GM12878 (cell line): ENCODE measurements around the gene FANCC. TPM values are rescaled to one million over a fixed set of nuclear protein-coding genes. Genes with fewer than 3 reads are reported as not detected.

ENCODE experiments used
- ATAC-seq: fragments of 200-7000 bp; cut with Tn5 transposase; 3 replicates; pipeline ENCODE4 v1.9.1; 2020; ENCODE audit warnings: mild to moderate bottlenecking, moderate library complexity
- BruUV-seq: library from RNA; stranded (reverse); fragments of 400-500 nt; replicated peaks from 2 replicates; lab custom pipeline; 2021; lab: Mats Ljungman, UMichigan
- CTCF ChIA-PET: fragments of 300-600 bp; sonication (Branson Sonifier 250); formaldehyde crosslinking; extraction: SDS; loops from one replicate; lab custom pipeline; 2021; ENCODE audit warnings: inconsistent platforms; lab: Yijun Ruan, JAX
- POLR2A ChIA-PET: fragments of 350-600 bp; formaldehyde crosslinking; extraction: SDS; loops from one replicate; lab custom pipeline; 2021; ENCODE audit warnings: inconsistent platforms; lab: Charles Lee
- RAD21 ChIA-PET: fragments of 300-600 bp; sonication (Branson Sonifier 250); formaldehyde crosslinking; loops from one replicate; lab custom pipeline; 2023; ENCODE audit warnings: antibody characterized with exemption; ENCODE audit not compliant: unreplicated experiment; lab: Charles Lee
- SMC1A ChIA-PET: fragments of 300-600 bp; sonication (Branson Sonifier 250); formaldehyde crosslinking; loops from one replicate; lab custom pipeline; 2023; ENCODE audit not compliant: unreplicated experiment, uncharacterized antibody; lab: Charles Lee
- DNase-seq: peaks from one replicate; pipeline ENCODE4 v3.0.0-alpha.2; 2011; ENCODE audit warnings: low read depth, low spot score
- FAIRE-seq: peaks from 3 replicates; lab custom pipeline; 2011; peaks lifted over from hg19 to GRCh38; lab: Jason Lieb, UNC
- H2AFZ ChIP-seq: 2 replicates; pipeline ENCODE4 v1.6.0; 2011; ENCODE audit warnings: low read depth, low read length, control low read depth; ENCODE audit not compliant: control insufficient read depth
- H3K27ac ChIP-seq: 2 replicates; pipeline ENCODE4 v1.5.1; 2011; ENCODE audit warnings: control low read depth; ENCODE audit not compliant: control insufficient read depth, insufficient read depth
- H3K27me3 ChIP-seq, 2 experiments: replicated peaks in 1 of 2; 2 replicates each; pipeline versions ENCODE4 v1.6.0 to v1.6.1; 2011; ENCODE audit warnings: low read length in 1 of 2; ENCODE audit not compliant: control insufficient read depth in 2 of 2, insufficient read depth in 2 of 2
- H3K36me3 ChIP-seq, 2 experiments: 2 replicates each; pipeline ENCODE4 v1.5.1; 2011; ENCODE audit warnings: low read length in 1 of 2; ENCODE audit not compliant: control insufficient read depth in 2 of 2, insufficient read depth in 2 of 2
- H3K4me1 ChIP-seq: 2 replicates; pipeline ENCODE4 v1.6.1; 2011; ENCODE audit warnings: mild to moderate bottlenecking, low read length, moderate library complexity, mixed read lengths; ENCODE audit not compliant: control insufficient read depth, insufficient read depth
- H3K4me2 ChIP-seq: 2 replicates; pipeline ENCODE4 v1.6.0; 2011; ENCODE audit warnings: control low read depth; ENCODE audit not compliant: control insufficient read depth, insufficient read depth
- H3K4me3 ChIP-seq: fragments of 200-600 bp; sonication (generic); 2 replicates; pipeline ENCODE4 v1.5.1; 2016
- H3K79me2 ChIP-seq: 2 replicates; pipeline ENCODE4 v1.6.0; 2011; ENCODE audit warnings: low read length; ENCODE audit not compliant: control insufficient read depth, insufficient read depth
- H3K9ac ChIP-seq: 2 replicates; pipeline ENCODE4 v1.8.0; 2011; ENCODE audit warnings: low read length, control low read depth, mixed read lengths; ENCODE audit not compliant: control insufficient read depth, insufficient read depth
- H3K9me3 ChIP-seq: replicated peaks from 3 replicates; pipeline ENCODE4 v1.5.1; 2011; ENCODE audit warnings: mild to moderate bottlenecking, low read length; ENCODE audit not compliant: control insufficient read depth, insufficient read depth
- H4K20me1 ChIP-seq: 2 replicates; pipeline ENCODE4 v1.6.0; 2011; ENCODE audit not compliant: control insufficient read depth, insufficient read depth
- CBX5 ChIP-seq: sonication (generic); IDR thresholded peaks from 2 replicates; pipeline ENCODE4 v1.6.1; 2016; ENCODE audit warnings: low read depth, moderate library complexity, mild to moderate bottlenecking, inconsistent platforms
- CEBPB ChIP-seq, 2 experiments: fragments of 150-350 bp in 1 of 2; IDR thresholded peaks; 2 replicates each; pipeline ENCODE4 v1.6.1; 2012 to 2014; ENCODE audit warnings: low read depth in 2 of 2, low read length in 2 of 2, borderline replicate concordance in 1 of 2, inconsistent platforms in 1 of 2
- CREM ChIP-seq: IDR thresholded peaks from 2 replicates; pipeline ENCODE4 v1.6.1; 2014; ENCODE audit warnings: antibody characterized with exemption, low read depth
- ELK1 ChIP-seq: IDR thresholded peaks from 2 replicates; pipeline ENCODE4 v1.6.1; 2012; ENCODE audit warnings: low read depth, low read length, improper control_type of control experiment
- ETV6 ChIP-seq, 2 experiments: fragments of 450-650 bp in 1 of 2; IDR thresholded peaks in 1 of 2; conservative IDR thresholded peaks in 1 of 2; 2 replicates each; pipeline ENCODE4 v1.6.1; 2014; ENCODE audit warnings: antibody characterized with exemption in 1 of 2, borderline replicate concordance in 1 of 2, low read depth in 1 of 2, mild to moderate bottlenecking in 1 of 2, moderate library complexity in 1 of 2
- NR2C1 ChIP-seq: fragments of 450-650 bp; IDR thresholded peaks from 2 replicates; pipeline ENCODE4 v1.6.1; 2017; ENCODE audit warnings: antibody characterized with exemption, mild to moderate bottlenecking, moderate library complexity
- POLR2AphosphoS5 ChIP-seq: IDR thresholded peaks from 2 replicates; pipeline ENCODE4 v1.6.1; 2011; ENCODE audit warnings: mild to moderate bottlenecking, low read length, inconsistent platforms
- RUNX3 ChIP-seq: IDR thresholded peaks from 2 replicates; pipeline ENCODE4 v1.6.1; 2012; ENCODE audit warnings: low read length, inconsistent platforms
- USF2 ChIP-seq: IDR thresholded peaks from 2 replicates; pipeline ENCODE4 v1.6.1; 2011; ENCODE audit warnings: low read depth, low read length, improper control_type of control experiment, borderline replicate concordance
- WGBS: methylation state at CpG from one replicate; pipeline ENCODE4 v1.1.6; 2016; ENCODE audit warnings: low lambda C conversion rate; ENCODE audit not compliant: insufficient replicate concordance, insufficient coverage; ENCODE audit errors: missing lambda C conversion rate; 5-methylcytosine and 5-hydroxymethylcytosine counted together
- in situ Hi-C: fragments of 300-500 bp; cut with MboI; formaldehyde crosslinking; loops from 9 replicates; pipeline ENCODE4 v1.14.3; 2018; ENCODE audit warnings: mixed read lengths
- intact Hi-C: fragments of 100-400 bp; cut with micrococcal nuclease; formaldehyde crosslinking; loops from one replicate; pipeline ENCODE4 v1.14.2; 2022; ENCODE audit not compliant: unreplicated experiment
- polyA plus RNA-seq, 11 experiments: library from polyadenylated mRNA; depleted of rRNA in 4 of 11; unstranded in 6 of 11; stranded (reverse) in 5 of 11; fragments of >200 nt; fragmentation: Nextera tagmentation in 4 of 11; fragmentation: Illumina TruSeq in 1 of 11; extraction: Ambion mirVana in 4 of 11; extraction: Trizol in 1 of 11; gene quantifications; 1 replicate in 1 of 11; 2 replicates in 10 of 11; pipeline versions ENCODE4 v1.2.1 to v1.2.3, GENCODE V29; 2011 to 2016; ENCODE audit warnings: inconsistent platforms in 2 of 11, missing spikeins in 2 of 11, low read depth in 1 of 11
- total RNA-seq, 4 experiments: library from RNA; depleted of rRNA in 3 of 4; stranded (reverse); fragments of >200 nt in 3 of 4; fragmentation: Illumina TruSeq in 1 of 4; extraction: Trizol in 1 of 4; gene quantifications; 2 replicates each; pipeline versions ENCODE4 v1.2.1 to v1.2.3, GENCODE V29; 2013 to 2021

FANCC gene
- total and polyA plus RNA-seq, 10 of the 15 experiments (the other 5 are each of a cell fraction or from before 2014, with no cell fraction given) = 1.2 to 16.8 (median 10.5) TPM

- Histone ChIP-seq H3K4me1 (no peaks in the 10 kb centered on the region), H3K79me2 (no peaks in the 10 kb centered on the region), H3K9ac (no peak overlapping the region), H3K9me3 (no peaks in the 10 kb centered on the region), H4K20me1 (no peaks in the 10 kb centered on the region; the same call in 1 of the 2 replicates)
- CTCF ChIA-PET = interaction anchor here (1.1 kb wide), 1 partner anchor 10 kb away, joined by 3 read pairs; no protein-coding TSS in a partner anchor
- WGBS = 54% methylated on average over 12 of the region's 12 CpGs
- FAIRE-seq = no peak
- TF ChIP-seq USF2 (no peak), POLR2AphosphoS5 (no peak)
- TF ChIP-seq, all 136 proteins: peak for 0
- ChIA-PET RAD21 (no interaction called here), POLR2A (no interaction called here), SMC1A (no interaction called here)
- no TSS peak for BruUV-seq
- DNase-seq (no peak), ATAC-seq (no peak)
- in situ Hi-C loops = no loop called here
- H3K4me2 ChIP-seq = no peak overlapping the region
- no peaks in the 10 kb centered on the region for H3K27me3 ChIP-seq
- no peak overlapping the region for H3K27ac ChIP-seq
- no peak overlapping the region for H2AFZ ChIP-seq
- H3K36me3 ChIP-seq = no peaks in the 10 kb centered on the region
- intact Hi-C loops = no loop called here
- H3K4me3 ChIP-seq = no peak overlapping the region
These were observed 45.7 kb upstream of the FANCC start for GRCh38 chr9:95363051-95363841.

GRCh38 chr9:95360866-95361265 is 43.4 kb upstream of the FANCC start:
- Histone ChIP-seq H3K4me2 (no peak overlapping the region), H3K4me3 (no peak overlapping the region), H3K36me3 (no peaks in the 10 kb centered on the region), H3K9me3 (no peaks in the 10 kb centered on the region), H3K9ac (no peak overlapping the region), H3K27me3 (no peaks in the 10 kb centered on the region), H3K79me2 (no peaks in the 10 kb centered on the region), H3K27ac (no peak overlapping the region), H3K4me1 (no peaks in the 10 kb centered on the region), H4K20me1 (no peaks in the 10 kb centered on the region), H2AFZ (no peak overlapping the region)
- intact Hi-C loops (no loop called here), in situ Hi-C loops (no loop called here)
- no peak for DNase-seq
- no peak for FAIRE-seq
- ChIA-PET CTCF (interaction anchor here (1.1 kb wide), 1 partner anchor 20 kb away, joined by 3 read pairs; no protein-coding TSS in a partner anchor), RAD21 (no interaction called here), POLR2A (no interaction called here), SMC1A (no interaction called here)
- BruUV-seq = no TSS peak
- 58% methylated on average over 7 of the region's 8 CpGs for whole genome bisulfite sequencing
- no peak for ATAC-seq
- TF ChIP-seq CEBPB (IDR thresholded peaks at IDR 0.05; ENCODE audit: borderline replicate concordance in 1 of 2, low read depth in 2 of 2, low read length in 2 of 2) = no peak
- TF ChIP-seq ETV6 (conservative IDR thresholded peaks at IDR 0.05 in 1 of 2, IDR thresholded peaks at IDR 0.05 in 1 of 2; ENCODE audit: borderline replicate concordance in 1 of 2, low read depth in 1 of 2) = no peak
- no peak for TF ChIP-seq CBX5
- no peak for TF ChIP-seq NR2C1
- TF ChIP-seq CREM = no peak
- TF ChIP-seq RUNX3 = no peak
- TF ChIP-seq ELK1 = no peak
